HepG2 (cell line): Measurements from ENCODE around the gene CNTROB. TPM values are rescaled to one million over a fixed set of nuclear protein-coding genes. Genes with fewer than 3 reads are reported as not detected.

Experiments used
- CBFB ChIP-seq: sonication (generic); formaldehyde crosslinking; IDR thresholded peaks from 2 replicates; pipeline ENCODE4 v1.4.0; 2020; ENCODE audit warnings: missing genetic modification reagents
- FOXA3 ChIP-seq: IDR thresholded peaks from 2 replicates; pipeline ENCODE4 v1.6.1; 2016; ENCODE audit warnings: missing genetic modification reagents, missing compliant biosample characterization
- HIC2 ChIP-seq: sonication (generic); formaldehyde crosslinking; IDR thresholded peaks from 2 replicates; pipeline ENCODE4 v1.9.0; 2022; ENCODE audit warnings: low read depth, missing genetic modification reagents
- MAZ ChIP-seq, 2 experiments: sonication (generic) in 1 of 2; formaldehyde crosslinking in 1 of 2; IDR thresholded peaks; 2 replicates each; pipeline versions ENCODE4 v1.5.0 to v1.6.1; 2012 to 2020; ENCODE audit warnings: low read depth in 2 of 2, mild to moderate bottlenecking in 2 of 2, borderline replicate concordance in 1 of 2, improper control_type of control experiment in 1 of 2, low read length in 1 of 2, missing genetic modification reagents in 1 of 2, moderate library complexity in 1 of 2
- MEIS1 ChIP-seq: sonication (generic); formaldehyde crosslinking; IDR thresholded peaks from 2 replicates; pipeline ENCODE4 v1.9.0; 2021; ENCODE audit warnings: mild to moderate bottlenecking, missing genetic modification reagents, moderate library complexity, borderline replicate concordance
- MIER3 ChIP-seq: IDR thresholded peaks from 2 replicates; pipeline ENCODE4 v1.6.1; 2016; ENCODE audit warnings: missing compliant biosample characterization, borderline replicate concordance
- PHF5A ChIP-seq: IDR thresholded peaks from one replicate; pipeline ENCODE4 v1.6.1; 2018; ENCODE audit warnings: low read depth, missing genetic modification reagents; ENCODE audit not compliant: unreplicated experiment
- SALL1 ChIP-seq: sonication (generic); formaldehyde crosslinking; IDR thresholded peaks from 2 replicates; pipeline ENCODE4 v1.8.0; 2022; ENCODE audit warnings: mild to moderate bottlenecking, missing genetic modification reagents
- SNAI1 ChIP-seq: sonication (generic); formaldehyde crosslinking; IDR thresholded peaks from 2 replicates; pipeline ENCODE4 v1.5.0; 2020; ENCODE audit warnings: mild to moderate bottlenecking, missing genetic modification reagents, borderline replicate concordance
- SP4 ChIP-seq: sonication (generic); formaldehyde crosslinking; IDR thresholded peaks from 2 replicates; pipeline ENCODE4 v1.8.1; 2023; ENCODE audit warnings: mild to moderate bottlenecking, missing genetic modification reagents
- THAP11 ChIP-seq: IDR thresholded peaks from 2 replicates; pipeline ENCODE4 v1.6.1; 2016; ENCODE audit warnings: missing biosample characterization, missing genetic modification reagents
- TMF1 ChIP-seq: sonication (generic); formaldehyde crosslinking; IDR thresholded peaks from 2 replicates; pipeline ENCODE4 v1.8.1; 2022; ENCODE audit warnings: low read depth, missing genetic modification reagents
- TOE1 ChIP-seq: sonication (generic); formaldehyde crosslinking; IDR thresholded peaks from 2 replicates; pipeline ENCODE4 v1.4.0; 2020; ENCODE audit warnings: mild to moderate bottlenecking, missing genetic modification reagents
- TSC22D2 ChIP-seq: sonication (generic); formaldehyde crosslinking; IDR thresholded peaks from 2 replicates; pipeline ENCODE4 v1.5.1; 2020; ENCODE audit warnings: missing genetic modification reagents, mild to moderate bottlenecking, borderline replicate concordance
- ZFAT ChIP-seq: sonication (generic); formaldehyde crosslinking; conservative IDR thresholded peaks from 2 replicates; pipeline ENCODE4 v1.8.1; 2023; ENCODE audit warnings: missing genetic modification reagents, inconsistent platforms
- ZFP91 ChIP-seq: sonication (generic); formaldehyde crosslinking; IDR thresholded peaks from 2 replicates; pipeline ENCODE4 v1.9.0; 2022; ENCODE audit warnings: missing genetic modification reagents, mild to moderate bottlenecking, borderline replicate concordance
- ZNF441 ChIP-seq: sonication (generic); formaldehyde crosslinking; IDR thresholded peaks from 2 replicates; pipeline ENCODE4 v1.7.0; 2021; ENCODE audit warnings: missing genetic modification reagents, borderline replicate concordance
- ZNF687 ChIP-seq: sonication (generic); formaldehyde crosslinking; IDR thresholded peaks from 2 replicates; pipeline ENCODE4 v1.5.1; 2020; ENCODE audit warnings: mild to moderate bottlenecking, missing genetic modification reagents, moderate library complexity
- ZNF788 ChIP-seq: sonication (generic); formaldehyde crosslinking; IDR thresholded peaks from 2 replicates; pipeline ENCODE4 v1.5.0; 2020; ENCODE audit warnings: mild to moderate bottlenecking, missing genetic modification reagents, borderline replicate concordance
- ZNF850 ChIP-seq: sonication (generic); formaldehyde crosslinking; conservative IDR thresholded peaks from 2 replicates; pipeline ENCODE4 v1.9.0; 2021; ENCODE audit warnings: mild to moderate bottlenecking, missing genetic modification reagents
- ZSCAN31 ChIP-seq: sonication (generic); formaldehyde crosslinking; IDR thresholded peaks from 2 replicates; pipeline ENCODE4 v1.5.0; 2020; ENCODE audit warnings: low read depth, mild to moderate bottlenecking, missing genetic modification reagents
- polyA plus RNA-seq, 8 experiments: library from polyadenylated mRNA; depleted of rRNA in 3 of 8; stranded (reverse) in 7 of 8; unstranded in 1 of 8; fragments of >200 nt; fragmentation: Illumina TruSeq in 4 of 8; extraction: Trizol in 4 of 8; gene quantifications; 2 replicates each; pipeline versions ENCODE4 v1.2.1 to v1.2.3, GENCODE V29; 2011 to 2016; ENCODE audit warnings: low read depth in 4 of 8, missing spikeins in 1 of 8, mixed read lengths in 1 of 8; ENCODE audit not compliant: insufficient read depth in 1 of 8
- total RNA-seq, 5 experiments: library from RNA; depleted of rRNA; stranded (reverse); fragments of >200 nt; fragmentation: Illumina TruSeq; extraction: Trizol; gene quantifications; 2 replicates each; pipeline ENCODE4 v1.2.3, GENCODE V29; 2016; ENCODE audit warnings: low read depth in 1 of 5

CNTROB gene
- total and polyA plus RNA-seq, 2 of the 13 experiments (the other 11 are each of a cell fraction or from before 2014, with no cell fraction given) = 21.2 to 24.1 TPM

GRCh38 chr17:7888184-7888920 is 43.7 kb upstream of the CNTROB start, which contains the start of gene CHD3 (continued):
- peak; percentile 68 for TF ChIP-seq ZNF687
- no peak for TF ChIP-seq MAZ (IDR thresholded peaks at IDR 0.05; ENCODE audit: borderline replicate concordance, low read depth, low read length)
- TF ChIP-seq MAZ (CRISPR knock-in tag; IDR thresholded peaks at IDR 0.05; ENCODE audit: low read depth) = no peak
- TF ChIP-seq FOXA3 = peak; percentile 2; the same call in 1 of the 2 replicates
- peak; percentile 12; the same call in 1 of the 2 replicates for TF ChIP-seq SALL1 (CRISPR knock-in tag)
- TF ChIP-seq HIC2 (CRISPR knock-in tag) = no peak
- no peak for TF ChIP-seq ZFAT (CRISPR knock-in tag)
- TF ChIP-seq SP4 (CRISPR knock-in tag) = no peak
- TF ChIP-seq ZNF788 (CRISPR knock-in tag) = peak; percentile 9; the same call in 1 of the 2 replicates
- 0 out of 2 replicates have a peak, but pooled peaks have one; percentile 5 for TF ChIP-seq CBFB (CRISPR knock-in tag)
- no peak for TF ChIP-seq ZNF850 (CRISPR knock-in tag)
- 0 out of 2 replicates have a peak, but pooled peaks have one; percentile 35 for TF ChIP-seq ZSCAN31 (CRISPR knock-in tag)
- peak; percentile 39; the same call in 1 of the 2 replicates for TF ChIP-seq ZFP91 (CRISPR knock-in tag)
- 0 out of 2 replicates have a peak, but pooled peaks have one; percentile 16 for TF ChIP-seq TSC22D2 (CRISPR knock-in tag)
- no peak for TF ChIP-seq TOE1 (CRISPR knock-in tag)
- 0 out of 2 replicates have a peak, but pooled peaks have one; percentile 11 for TF ChIP-seq THAP11 (CRISPR knock-in tag)
- 0 out of 2 replicates have a peak, but pooled peaks have one; percentile 24 for TF ChIP-seq TMF1 (CRISPR knock-in tag)
- no peak for TF ChIP-seq SNAI1 (CRISPR knock-in tag)
- no peak for TF ChIP-seq ZNF441
- no peak for TF ChIP-seq PHF5A (CRISPR knock-in tag)
- no peak for TF ChIP-seq MEIS1 (CRISPR knock-in tag)
- TF ChIP-seq MIER3 (CRISPR knock-in tag) = no peak
